Activated CD4-positive, alpha-beta memory T cell treated with anti-CD3 and anti-CD28 coated beads, Interleukin-2, amount 10 ng/mL, durations not matched to agents 7 days and 5 days (primary cell): Measurements from ENCODE around the gene COQ6. TPM values are rescaled to one million over a fixed set of nuclear protein-coding genes. Genes with fewer than 3 reads are reported as not detected.
"Not testable (repeated sequence)": the region's sequence is repeated elsewhere in the genome, so short reads cannot be mapped to it uniquely, and the experiment has no call there.

Source experiments
- CTCF ChIA-PET: fragments of 350-600 bp; sonication (Branson Sonifier 250); formaldehyde crosslinking; loops from one replicate; lab custom pipeline; 2021; ENCODE audit warnings: antibody characterized with exemption, inconsistent platforms; lab: Charles Lee
- POLR2A ChIA-PET: fragments of 350-600 bp; sonication (Branson Sonifier 250); formaldehyde crosslinking; loops from one replicate; lab custom pipeline; 2021; ENCODE audit warnings: antibody characterized with exemption; lab: Charles Lee
- DNase-seq: peaks from one replicate; pipeline ENCODE4 v3.0.0-alpha.2; 2020
- H3K27ac Mint-ChIP-seq: one replicate; pipeline ENCODE4 v1.8.0; 2021; ENCODE audit warnings: mild to moderate bottlenecking, mixed read lengths
- H3K27me3 Mint-ChIP-seq: one replicate; pipeline ENCODE4 v1.8.0; 2021; ENCODE audit warnings: mixed read lengths
- H3K36me3 Mint-ChIP-seq: one replicate; pipeline ENCODE4 v1.8.0; 2021; ENCODE audit warnings: low read depth, mixed read lengths
- H3K4me1 Mint-ChIP-seq: one replicate; pipeline ENCODE4 v1.8.0; 2021; ENCODE audit warnings: mixed read lengths
- H3K4me3 Mint-ChIP-seq: one replicate; pipeline ENCODE4 v1.8.0; 2021; ENCODE audit warnings: mild to moderate bottlenecking, mixed read lengths
- H3K9me3 Mint-ChIP-seq: one replicate; pipeline ENCODE4 v1.8.0; 2021; ENCODE audit warnings: mixed read lengths
- total RNA-seq, 2 experiments: library from RNA; stranded (reverse); gene quantifications; one replicate each; pipeline ENCODE4 v1.2.3, GENCODE V29; 2021

The COQ6 gene
- total RNA-seq, 2 experiments from 2014 or later: 13.2 to 15.5 TPM

DNA sequence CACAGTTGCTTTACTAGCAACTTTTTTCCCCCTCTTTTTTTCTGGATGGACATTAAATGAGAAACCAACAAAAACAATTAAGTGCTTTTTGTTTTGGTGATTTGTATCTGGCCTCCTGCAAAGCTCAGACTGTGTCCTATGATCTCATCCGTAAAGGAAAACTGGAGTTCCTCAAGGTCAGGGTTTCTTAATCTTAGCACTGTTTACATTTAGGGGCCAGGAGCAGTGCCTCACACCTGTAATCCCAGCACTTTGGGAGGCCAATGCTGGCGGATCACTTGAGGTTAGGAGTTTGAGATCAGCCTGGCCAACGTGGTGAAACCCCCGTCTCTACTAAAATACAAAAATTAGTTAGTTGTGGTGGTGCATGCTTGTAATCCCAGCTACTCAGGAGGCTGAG, 41.0 kb downstream of the COQ6 start:
- Mint-ChIP-seq H3K36me3 (peaks cover 12% of the 10 kb centered on the region), H3K9me3 (no peaks in the 10 kb centered on the region), H3K27me3 (no peaks in the 10 kb centered on the region), H3K27ac (no peak overlapping the region), H3K4me3 (no peak overlapping the region), H3K4me1 (no peaks in the 10 kb centered on the region)
- ChIA-PET POLR2A (no interaction called here), CTCF (no interaction called here)
- DNase-seq: no peak

DNA sequence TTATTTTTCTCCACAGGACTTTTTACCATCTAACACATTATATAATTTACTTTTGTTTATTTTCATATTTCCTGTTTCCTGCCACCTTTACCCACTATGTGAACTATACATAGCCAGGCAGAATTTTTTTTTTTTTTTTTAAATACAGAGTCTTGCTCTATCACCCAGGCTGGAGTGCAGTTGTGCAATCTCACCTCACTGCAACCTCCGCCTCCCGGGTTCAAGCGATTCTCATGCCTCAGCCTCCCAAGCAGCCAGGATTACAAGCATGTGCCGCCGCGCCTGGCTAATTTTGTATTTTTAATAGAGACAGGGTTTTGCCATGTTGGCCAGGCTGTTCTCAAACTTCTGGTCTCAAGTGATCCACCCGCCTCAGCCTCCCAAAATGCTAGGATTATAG, 44.8 kb downstream of the COQ6 start:
- CTCF ChIA-PET, DNase-seq, H3K4me1 Mint-ChIP-seq: not testable (repeated sequence)

DNA sequence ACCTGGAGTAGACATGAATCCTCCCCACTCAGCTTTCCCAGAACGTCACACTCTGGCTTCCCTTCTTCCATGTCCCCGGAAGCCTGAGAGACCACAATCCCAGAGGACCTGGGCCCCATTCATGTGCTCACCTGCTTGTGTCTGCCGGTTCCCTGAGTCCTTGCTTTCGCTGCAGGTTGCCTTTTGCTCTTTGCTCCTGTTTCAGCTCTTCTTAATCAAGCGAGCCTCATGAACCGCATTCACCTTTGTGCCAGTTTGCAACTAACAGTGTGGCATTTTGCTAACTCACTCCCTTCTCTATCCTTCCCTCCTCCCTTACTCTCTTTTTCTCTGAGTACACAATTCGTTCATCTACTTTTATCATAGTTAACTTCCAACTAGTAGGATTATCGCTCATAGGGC, 45.9 kb downstream of the COQ6 start:
- ChIA-PET POLR2A (no interaction called here), CTCF (no interaction called here)
- Mint-ChIP-seq H3K27ac (no peak overlapping the region), H3K4me3 (no peak overlapping the region), H3K9me3 (no peaks in the 10 kb centered on the region), H3K27me3 (no peaks in the 10 kb centered on the region), H3K4me1 (no peaks in the 10 kb centered on the region), H3K36me3 (no peaks in the 10 kb centered on the region)
- DNase-seq: no peak

More for the DNA sequence above, 44.8 kb downstream of the COQ6 start:
- H3K4me3 Mint-ChIP-seq, H3K27me3 Mint-ChIP-seq, H3K9me3 Mint-ChIP-seq, H3K36me3 Mint-ChIP-seq, POLR2A ChIA-PET: not testable (repeated sequence)
- peak overlapping the region; percentile 15 for H3K27ac Mint-ChIP-seq

DNA sequence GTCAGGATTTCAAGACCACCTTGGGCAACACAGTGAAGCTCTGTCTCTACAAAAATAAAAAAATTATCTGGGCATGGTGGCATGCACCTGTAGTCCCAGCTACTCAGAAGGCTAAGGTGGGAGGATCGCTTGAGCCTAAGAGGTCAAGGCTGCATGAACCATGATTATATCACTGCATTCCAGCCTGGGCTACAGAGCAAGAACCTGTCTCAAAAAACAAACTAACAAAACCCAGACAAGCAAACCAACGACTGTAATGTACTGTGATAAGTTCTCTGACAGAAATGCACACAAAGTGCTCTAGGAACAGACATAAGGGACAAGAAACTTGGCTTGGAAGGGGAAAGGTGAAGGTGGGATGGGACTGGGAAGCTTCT, 46.6 kb downstream of the COQ6 start:
- Mint-ChIP-seq H3K27me3 (no peaks in the 10 kb centered on the region), H3K36me3 (no peaks in the 10 kb centered on the region), H3K27ac (no peak overlapping the region), H3K4me3 (no peak overlapping the region), H3K4me1 (no peaks in the 10 kb centered on the region), H3K9me3 (no peaks in the 10 kb centered on the region)
- DNase-seq: no peak
- CTCF ChIA-PET: no interaction called here
- POLR2A ChIA-PET: no interaction called here

DNA sequence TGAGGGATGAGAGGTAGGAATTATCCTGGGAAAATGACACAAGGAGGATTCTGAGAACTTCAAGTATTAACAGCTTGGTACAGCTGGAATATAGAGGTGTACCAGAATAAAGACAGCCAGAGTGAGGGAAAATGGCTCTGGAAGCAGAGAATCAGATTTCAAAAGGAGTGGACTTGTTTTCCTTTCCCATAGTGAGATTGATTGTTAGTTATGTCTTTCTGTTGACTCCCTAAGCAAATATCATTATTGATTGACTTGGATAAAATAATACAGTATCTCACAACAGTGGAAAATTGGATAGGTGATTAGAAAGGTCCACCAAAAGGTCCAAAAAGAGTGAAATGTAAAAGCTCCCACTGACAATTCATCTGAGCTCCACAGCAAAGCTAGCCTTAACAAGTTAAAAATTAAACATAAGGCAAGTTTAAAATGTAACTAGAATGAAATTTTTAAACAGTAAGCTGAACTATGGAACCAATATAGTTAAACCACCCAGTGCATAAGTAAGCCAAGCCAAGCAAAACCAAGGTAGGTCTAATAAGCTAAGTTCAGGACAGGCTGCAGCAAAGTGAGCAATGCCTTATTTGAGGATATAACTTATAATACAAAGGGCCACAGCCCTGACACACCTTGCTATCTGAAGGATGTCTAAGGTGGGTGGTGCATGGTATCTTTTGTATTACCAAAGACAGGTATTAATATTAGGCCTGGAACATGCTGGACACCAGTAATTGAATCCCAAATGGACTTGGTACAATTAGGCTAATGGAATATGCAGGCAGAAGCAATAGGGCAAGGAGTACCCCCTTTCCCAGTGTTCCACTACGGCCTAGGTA, 47.2 kb downstream of the COQ6 start:
- CTCF ChIA-PET: no interaction called here

DNA sequence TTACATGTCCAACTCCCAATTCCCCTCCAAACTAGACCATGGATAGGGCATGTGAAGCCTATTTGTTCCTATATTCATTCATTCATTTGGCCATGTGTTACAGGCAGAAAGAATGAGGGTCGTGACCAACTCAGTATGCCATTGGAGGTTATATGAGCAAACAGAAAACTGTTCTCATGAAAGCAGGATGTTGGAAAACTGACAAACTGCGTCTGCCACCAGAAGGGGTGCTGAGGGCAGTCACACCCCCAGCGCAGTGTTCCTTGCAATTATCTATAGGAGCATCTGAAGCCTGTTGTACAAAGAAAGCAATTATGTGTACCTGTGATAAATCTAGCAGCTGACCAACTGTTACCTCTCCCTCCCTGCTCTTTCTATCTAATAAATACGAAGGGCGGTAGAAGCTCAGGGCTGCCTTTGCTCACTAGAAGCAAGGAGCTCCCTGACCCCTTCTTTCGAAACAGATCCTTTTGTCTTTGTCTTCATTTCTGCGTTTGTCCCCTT, 47.9 kb downstream of the COQ6 start:
- Mint-ChIP-seq H3K27ac (no peak overlapping the region), H3K27me3 (no peaks in the 10 kb centered on the region), H3K36me3 (no peaks in the 10 kb centered on the region), H3K4me3 (no peak overlapping the region), H3K4me1 (no peaks in the 10 kb centered on the region), H3K9me3 (no peaks in the 10 kb centered on the region)
- no peak for DNase-seq
- CTCF ChIA-PET: no interaction called here
- POLR2A ChIA-PET: no interaction called here

More for the DNA sequence above, 47.2 kb downstream of the COQ6 start:
- H3K4me1 Mint-ChIP-seq: no peaks in the 10 kb centered on the region
- no peak overlapping the region for H3K27ac Mint-ChIP-seq
- H3K27me3 Mint-ChIP-seq: no peaks in the 10 kb centered on the region
- POLR2A ChIA-PET: no interaction called here
- H3K9me3 Mint-ChIP-seq: no peaks in the 10 kb centered on the region
- no peaks in the 10 kb centered on the region for H3K36me3 Mint-ChIP-seq
- DNase-seq: no peak
- H3K4me3 Mint-ChIP-seq: no peak overlapping the region

DNA sequence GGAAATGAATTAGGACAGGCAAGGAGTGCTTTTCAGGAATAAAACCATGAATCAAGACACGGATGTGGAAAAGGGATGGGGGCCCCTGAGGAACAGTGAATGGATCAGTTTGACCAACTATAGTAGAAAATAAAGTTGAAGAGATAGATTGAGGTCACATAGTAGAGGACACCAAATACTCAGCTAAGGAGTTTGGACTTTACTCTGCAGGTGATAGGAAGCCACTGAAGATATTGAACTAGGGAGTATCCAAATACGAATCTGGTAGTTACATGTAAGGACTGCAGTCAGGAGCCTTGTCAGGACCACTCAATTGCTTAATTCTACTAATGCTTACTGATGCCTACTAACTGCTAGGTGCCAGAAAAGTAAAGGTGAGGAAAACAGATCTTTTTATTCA, 48.6 kb downstream of the COQ6 start:
- CTCF ChIA-PET: no interaction called here
- Mint-ChIP-seq H3K36me3 (no peaks in the 10 kb centered on the region), H3K4me1 (no peaks in the 10 kb centered on the region), H3K4me3 (no peak overlapping the region), H3K27ac (no peak overlapping the region), H3K27me3 (no peaks in the 10 kb centered on the region), H3K9me3 (no peaks in the 10 kb centered on the region)
- no peak for DNase-seq
- POLR2A ChIA-PET: no interaction called here

DNA sequence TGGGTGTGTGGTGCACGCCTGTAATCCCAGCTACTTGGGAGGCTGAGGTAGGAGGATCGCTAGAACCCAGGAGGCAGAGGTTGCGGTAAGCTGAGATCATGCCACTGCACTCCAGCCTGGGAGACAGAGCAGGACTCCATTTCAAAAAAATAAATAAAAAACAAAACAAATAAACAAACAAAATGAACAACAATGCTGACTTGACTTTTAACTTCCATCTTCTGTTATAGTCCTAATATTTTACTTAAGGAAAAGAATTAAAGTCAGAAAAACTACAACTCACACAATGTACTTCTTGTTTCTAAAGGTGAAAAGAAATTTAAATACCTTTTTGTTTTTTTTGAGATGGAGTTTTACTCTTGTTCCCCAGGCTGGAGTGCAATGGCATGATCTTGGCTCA, 55.6 kb downstream of the COQ6 start:
- POLR2A ChIA-PET, H3K4me3 Mint-ChIP-seq, H3K4me1 Mint-ChIP-seq, DNase-seq, H3K27ac Mint-ChIP-seq, H3K27me3 Mint-ChIP-seq, H3K9me3 Mint-ChIP-seq, CTCF ChIA-PET, H3K36me3 Mint-ChIP-seq: not testable (repeated sequence)

DNA sequence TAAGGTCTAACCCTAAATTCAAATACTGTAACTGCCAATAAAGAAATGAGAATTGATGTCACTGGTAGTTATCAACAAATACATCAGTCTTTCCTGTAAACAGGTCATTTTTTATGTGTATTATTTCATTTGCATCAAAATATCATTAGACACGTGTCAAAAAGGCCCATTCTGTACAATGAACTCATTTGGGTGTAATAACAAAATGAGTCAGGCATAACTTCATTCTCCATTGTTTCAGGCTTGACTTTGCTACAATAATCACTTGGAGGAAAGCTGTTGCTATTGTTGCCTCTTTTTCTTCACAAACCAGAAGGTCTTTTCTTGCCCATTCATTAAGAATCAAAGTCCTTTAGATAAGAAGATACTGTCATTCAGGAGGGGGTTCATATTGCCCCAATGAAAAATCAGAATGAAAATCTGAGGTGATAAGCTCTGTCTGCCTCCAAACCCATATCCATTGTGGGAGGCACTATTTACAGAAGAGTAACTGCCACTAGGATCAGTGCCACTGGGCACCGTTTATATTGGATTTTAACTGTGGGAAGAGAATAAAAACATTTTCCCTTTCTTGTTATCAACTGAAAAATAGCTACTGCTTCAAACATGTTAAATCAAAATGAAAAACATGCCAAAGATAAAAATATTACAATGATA, 58.9 kb downstream of the COQ6 start:
- DNase-seq: no peak
- Mint-ChIP-seq H3K4me3 (no peak overlapping the region), H3K9me3 (no peaks in the 10 kb centered on the region), H3K4me1 (no peaks in the 10 kb centered on the region), H3K36me3 (peaks cover 14% of the 10 kb centered on the region), H3K27ac (no peak overlapping the region), H3K27me3 (no peaks in the 10 kb centered on the region)
- CTCF ChIA-PET: no interaction called here
- POLR2A ChIA-PET: no interaction called here

Other genes starting within 250 kb of the COQ6 start
- gene PNMA1, start 235.9 kb upstream of the COQ6 start, total RNA-seq: 10 to 100 TPM; 28.2 to 30.0 TPM
- gene PTGR2, start 98.5 kb upstream of the COQ6 start, total RNA-seq: 1 to 10 TPM; 2.3 to 2.8 TPM
- 10 to 100 TPM; 54.2 to 56.5 TPM for gene ZNF410, start 63.4 kb upstream of the COQ6 start, total RNA-seq
- 1 to 10 TPM; 1.8 to 2.1 TPM for gene FAM161B, start 208 bp upstream of the COQ6 start, total RNA-seq
- gene ENTPD5, start 69.0 kb downstream of the COQ6 start, total RNA-seq: 10 to 100 TPM; 10.5 to 11.1 TPM
- gene BBOF1, start 69.0 kb downstream of the COQ6 start, total RNA-seq: 1 to 10 TPM in 1 of 2 experiments, under 1 TPM in 1; 0.50 to 1.3 TPM
- 10 to 100 TPM; 16.8 to 18.2 TPM for gene ALDH6A1, start 134.2 kb downstream of the COQ6 start, total RNA-seq
- 10 to 100 TPM; 14.5 to 17.6 TPM for gene LIN52, start 134.7 kb downstream of the COQ6 start, total RNA-seq